Pancreas (tissue), 10 donors: ENCODE data around the gene RAB38. TPM values are rescaled to one million over a fixed set of nuclear protein-coding genes. Genes with fewer than 3 reads are reported as not detected.

Experiments
- ATAC-seq, 4 donors: fragments of 200-7000 bp; cut with Tn5 transposase; one replicate each; pipeline versions ENCODE4 v1.8.0 to v1.9.1; 2020; ENCODE audit warnings: mild to moderate bottlenecking in 4 of 4, moderate library complexity in 4 of 4
- DNase-seq, 6 donors: peaks; one replicate each; pipeline ENCODE4 v3.0.0-alpha.2; 2020
- FAIRE-seq: peaks from 2 replicates; lab custom pipeline; 2012; peaks lifted over from hg19 to GRCh38; lab: Jason Lieb, UNC
- H3K27ac ChIP-seq, 4 donors: fragments of 200-600 bp; sonication (generic); 1 replicate in 3 of 4; 2 replicates in 1 of 4; pipeline versions ENCODE4 v1.5.0 to v1.8.0; 2020
- H3K27me3 ChIP-seq, 4 donors: fragments of 200-600 bp; one replicate each; pipeline ENCODE4 v1.8.0; 2021
- H3K36me3 ChIP-seq, 3 donors: fragments of 200-600 bp; sonication (generic) in 1 of 3; one replicate each; pipeline versions ENCODE4 v1.5.0 to v1.8.0; 2020 to 2021
- H3K4me1 ChIP-seq, 3 donors: fragments of 200-600 bp; one replicate each; pipeline ENCODE4 v1.8.0; 2021
- H3K4me3 ChIP-seq, 4 donors: fragments of 200-600 bp; sonication (generic) in 2 of 4; one replicate each; pipeline versions ENCODE4 v1.5.0 to v1.8.0; 2020 to 2021
- H3K9me3 ChIP-seq, 4 donors: fragments of 200-600 bp; one replicate each; pipeline ENCODE4 v1.8.0; 2021
- CTCF ChIP-seq, 4 donors: fragments of 200-600 bp; sonication (generic) in 3 of 4; IDR thresholded peaks; one replicate each; pipeline versions ENCODE4 v1.5.0 to v1.8.0; 2021; ENCODE audit warnings: antibody characterized with exemption in 4 of 4
- WGBS, 2 donors: extraction: QIAGEN DNeasy Blood & Tissue Kit; methylation state at CpG; one replicate each; pipeline ENCODE4 v1.1.7; 2013; 5-methylcytosine and 5-hydroxymethylcytosine counted together
- intact Hi-C, 3 donors: fragments of 100-400 bp; cut with DNase I; formaldehyde crosslinking; loops; one replicate each; pipeline versions ENCODE4 v1.11.1 to v1.14.2; 2022
- polyA plus RNA-seq, 2 donors: library from polyadenylated mRNA; stranded (reverse); fragments of 200-250 nt; gene quantifications; one replicate each; pipeline ENCODE4 v1.2.3, GENCODE V29; 2013
- total RNA-seq, 6 donors: library from RNA; stranded (reverse); fragmentation: NEBNext Ultra II Directional in 4 of 6; extraction: Animal tissue kit (Norgen Biotek cat#: 25700) in 4 of 6; gene quantifications; one replicate each; pipeline versions ENCODE4 v1.2.1 to v1.2.4, GENCODE V29; 2021 to 2023
- donor health status: healthy with polysubstance abuse.
- donor health status: DM: no; HTN: no; CAD: no; lungs with moderate emphysema.
- donor health status: DM: no; HTN: no; CAD: no.
- donor health status: control.
- donor health status: control.
- donor health status: Bipolar disorder and iron deficiency.
- donor health status: DM: yes; HTN: yes; CAD: no.
- donor health status: DM: no; HTN: no; CAD: no.
- donor health status: DM: no; HTN: no; CAD: no.
- donor health status: DM: yes; HTN: yes; CAD: no.

The RAB38 gene
- total and polyA plus RNA-seq, 8 donors = 0.65 to 1.9 (median 1.2) TPM

- no peaks in the 10 kb centered on the region for H3K9me3 ChIP-seq
- DNase-seq (no peak), ATAC-seq (no peak), FAIRE-seq (no peak)
- H3K27me3 ChIP-seq = no peaks in the 10 kb centered on the region
- no peak for TF ChIP-seq CTCF (IDR thresholded peaks at IDR 0.05)
- no peak overlapping the region for H3K27ac ChIP-seq
- intact Hi-C loops = no loop called here
- 84 to 93% methylated on average over 4 of the region's 4 CpGs for WGBS, 2 donors
- H3K4me1 ChIP-seq = no peaks in the 10 kb centered on the region
- no peak overlapping the region for H3K4me3 ChIP-seq
- H3K36me3 ChIP-seq = no peaks in the 10 kb centered on the region
Measured at GRCh38 chr11:88157370-88157769, 17.9 kb downstream of the RAB38 start.

- H3K27ac ChIP-seq = no peak overlapping the region
- no peaks in the 10 kb centered on the region for H3K4me1 ChIP-seq
- H3K9me3 ChIP-seq = no peaks in the 10 kb centered on the region
- FAIRE-seq (no peak), DNase-seq (no peak), ATAC-seq (no peak)
- intact Hi-C loops = no loop called here
- H3K36me3 ChIP-seq = no peaks in the 10 kb centered on the region
- no peak for TF ChIP-seq CTCF (IDR thresholded peaks at IDR 0.05)
- H3K4me3 ChIP-seq = no peak overlapping the region
- H3K27me3 ChIP-seq = no peaks in the 10 kb centered on the region
Measured at GRCh38 chr11:88152381-88152780, 22.9 kb downstream of the RAB38 start.

- no peak for ATAC-seq
- no peaks in the 10 kb centered on the region for H3K4me1 ChIP-seq
- H3K4me3 ChIP-seq = no peak overlapping the region
- no peaks in the 10 kb centered on the region for H3K9me3 ChIP-seq
- intact Hi-C loops = no loop called here
- DNase-seq = no peak
- no peaks in the 10 kb centered on the region for H3K36me3 ChIP-seq
- TF ChIP-seq CTCF (IDR thresholded peaks at IDR 0.05) = no peak
- FAIRE-seq = no peak
- 89 to 90% methylated on average over 5 of the region's 5 CpGs for WGBS, 2 donors
- H3K27me3 ChIP-seq = no peaks in the 10 kb centered on the region
- no peak overlapping the region for H3K27ac ChIP-seq
Measured at GRCh38 chr11:88151709-88152265, 23.5 kb downstream of the RAB38 start.

- no peak for TF ChIP-seq CTCF (IDR thresholded peaks at IDR 0.05)
- WGBS, 2 donors = 95 to 96% methylated on average over 1 of the region's 1 CpG
- intact Hi-C loops = no loop called here
- H3K9me3 ChIP-seq = no peaks in the 10 kb centered on the region
- ATAC-seq (no peak), FAIRE-seq (no peak), DNase-seq (no peak)
- H3K4me3 ChIP-seq = no peak overlapping the region
- no peak overlapping the region for H3K27ac ChIP-seq
- H3K4me1 ChIP-seq = no peaks in the 10 kb centered on the region
- no peaks in the 10 kb centered on the region for H3K27me3 ChIP-seq
- no peaks in the 10 kb centered on the region for H3K36me3 ChIP-seq
Measured at GRCh38 chr11:88146106-88146505, 29.1 kb downstream of the RAB38 start.

GRCh38 chr11:88139865-88140264, 35.4 kb downstream of the RAB38 start:
- H3K4me3 ChIP-seq = no peak overlapping the region
- no peaks in the 10 kb centered on the region for H3K4me1 ChIP-seq
- intact Hi-C loops = no loop called here
- no peak overlapping the region for H3K27ac ChIP-seq
- no peaks in the 10 kb centered on the region for H3K9me3 ChIP-seq
- no peak for FAIRE-seq
- 37 to 96% methylated on average over 1 of the region's 1 CpG for WGBS, 2 donors
- DNase-seq = no peak
- no peaks in the 10 kb centered on the region for H3K27me3 ChIP-seq
- no peak for TF ChIP-seq CTCF (IDR thresholded peaks at IDR 0.05)
- H3K36me3 ChIP-seq = no peaks in the 10 kb centered on the region
- ATAC-seq = no peak
